Stomach (tissue), 4 donors: ENCODE data around the gene EI24.

ENCODE experiments used
- CTCF ChIP-seq, 7 experiments: fragments of 450-650 bp in 4 of 7; fragments of 200-600 bp in 3 of 7; sonication (generic) in 3 of 7; IDR thresholded peaks; one replicate each; pipeline ENCODE4 v1.5.1; 2016 to 2019; ENCODE audit warnings: antibody characterized with exemption in 7 of 7, control low read depth in 2 of 7, mild to moderate bottlenecking in 1 of 7
- EP300 ChIP-seq: sonication (generic); formaldehyde crosslinking; IDR thresholded peaks from one replicate; pipeline ENCODE4 v1.6.1; 2017; ENCODE audit warnings: antibody characterized with exemption
- POLR2AphosphoS5 ChIP-seq, 3 donors: sonication (generic); formaldehyde crosslinking; IDR thresholded peaks; one replicate each; pipeline ENCODE4 v1.6.1; 2016; ENCODE audit warnings: antibody characterized with exemption in 3 of 3

GRCh38 chr11:125572916-125573315 lies 3.6 kb downstream of the EI24 start:
- TF ChIP-seq CTCF (IDR thresholded peaks at IDR 0.05) (no peak), POLR2AphosphoS5 (IDR thresholded peaks at IDR 0.05) (no peak), EP300 (no peak)
